Activated T-helper 17 cell treated with anti-CD3 and anti-CD28 coated beads, Interleukin-2, amount 50 U/mL, for 72 hours (primary cell): ENCODE results near the gene VPS13A. TPM values are rescaled to one million over a fixed set of nuclear protein-coding genes. Genes with fewer than 3 reads are reported as not detected.
A peak's percentile ranks its signal among the peaks of the same experiment; 100 is the strongest.

ENCODE experiments used
- ATAC-seq: fragments of 150-1000 bp; cut with Tn5 transposase; replicated peaks from 2 replicates; pipeline ENCODE4 v1.10.0; 2021; ENCODE audit warnings: mild to moderate bottlenecking, moderate library complexity
- H3K27ac Mint-ChIP-seq: one replicate; pipeline ENCODE4 v1.8.0; 2022; ENCODE audit warnings: mixed read lengths
- H3K27me3 Mint-ChIP-seq: one replicate; pipeline ENCODE4 v1.8.0; 2022; ENCODE audit warnings: mixed read lengths
- H3K36me3 Mint-ChIP-seq: one replicate; pipeline ENCODE4 v1.8.0; 2022; ENCODE audit warnings: low read depth, mild to moderate bottlenecking, mixed read lengths
- H3K4me1 Mint-ChIP-seq: one replicate; pipeline ENCODE4 v1.8.0; 2022; ENCODE audit warnings: mixed read lengths
- H3K4me3 Mint-ChIP-seq: one replicate; pipeline ENCODE4 v1.8.0; 2022; ENCODE audit warnings: mild to moderate bottlenecking, mixed read lengths
- H3K9me3 Mint-ChIP-seq: one replicate; pipeline ENCODE4 v1.8.0; 2022; ENCODE audit warnings: mixed read lengths
- total RNA-seq, 2 donors: library from RNA; stranded (reverse); gene quantifications; one replicate each; pipeline ENCODE4 v1.2.3, GENCODE V29; 2022

Gene VPS13A
- total RNA-seq, 2 donors from 2014 or later = 43.1 to 44.4 TPM

DNA sequence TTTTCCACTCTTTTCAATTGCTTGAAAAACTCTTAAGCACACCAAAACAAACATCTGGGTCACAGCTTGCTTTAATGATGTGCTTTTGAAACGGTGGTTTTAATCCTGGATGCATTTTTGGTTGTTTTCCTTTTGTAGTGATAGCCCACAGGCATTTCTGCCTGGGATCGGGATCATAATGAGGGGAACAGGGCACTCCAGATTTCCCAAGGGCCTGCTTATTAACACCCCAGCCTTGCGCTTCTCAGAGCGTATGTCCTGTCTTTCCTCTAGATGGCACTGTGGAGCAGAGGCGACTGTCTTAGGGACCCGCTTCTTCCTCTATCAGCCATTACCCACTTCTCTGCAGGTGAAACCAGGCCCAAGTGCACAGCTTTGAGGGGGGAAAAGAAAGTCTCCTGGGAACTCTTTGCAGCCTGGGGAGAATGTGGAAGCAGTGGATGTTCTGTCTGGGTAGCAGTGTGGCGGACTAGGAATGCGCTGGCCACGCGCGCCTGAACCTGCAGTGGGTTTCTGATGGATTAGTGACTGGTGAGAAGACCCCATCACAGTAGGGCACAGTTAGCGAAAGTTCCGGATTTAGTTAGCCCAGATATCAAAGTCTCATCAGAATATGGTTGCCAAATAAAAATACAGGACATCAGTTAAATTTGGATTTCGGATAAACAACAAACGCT is 280.7 kb downstream of the VPS13A start:
- Mint-ChIP-seq H3K9me3 (no peaks in the 10 kb centered on the region), H3K4me3 (no peak overlapping the region), H3K27me3 (peaks cover 3% of the 10 kb centered on the region), H3K27ac (peak overlapping the region; percentile 9), H3K4me1 (peaks cover 16% of the 10 kb centered on the region), H3K36me3 (no peaks in the 10 kb centered on the region)
- ATAC-seq = peak; percentile 79

GRCh38 chr9:77460938-77461337 is 283.6 kb downstream of the VPS13A start:
- no peak for ATAC-seq
- H3K27me3 Mint-ChIP-seq = peaks cover 4% of the 10 kb centered on the region
- no peak overlapping the region for H3K4me3 Mint-ChIP-seq
- H3K36me3 Mint-ChIP-seq = no peaks in the 10 kb centered on the region
- peaks cover 11% of the 10 kb centered on the region for H3K4me1 Mint-ChIP-seq
- no peak overlapping the region for H3K27ac Mint-ChIP-seq
- no peaks in the 10 kb centered on the region for H3K9me3 Mint-ChIP-seq

DNA sequence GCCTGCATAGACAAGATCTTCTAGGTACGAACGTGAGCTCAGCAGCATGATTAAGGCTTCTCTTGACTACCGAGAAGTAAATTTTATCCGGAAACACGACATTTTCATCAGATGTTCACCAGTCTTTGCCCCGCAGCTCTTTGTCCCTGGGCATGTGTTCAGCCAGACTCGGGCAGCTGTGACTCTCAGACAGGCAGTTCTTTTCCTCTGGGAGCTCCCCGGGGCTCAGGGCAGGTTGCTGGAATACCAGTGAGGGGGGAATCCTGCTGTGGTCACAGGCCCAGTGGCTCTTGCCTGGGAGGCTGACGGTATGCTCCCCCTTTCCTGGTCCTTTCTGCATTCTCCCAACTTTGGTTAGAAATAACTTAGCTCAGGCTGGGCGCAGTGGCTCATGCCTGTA is 284.7 kb downstream of the VPS13A start:
- Mint-ChIP-seq H3K27ac (no peak overlapping the region), H3K9me3 (no peaks in the 10 kb centered on the region), H3K27me3 (peaks cover 12% of the 10 kb centered on the region), H3K4me1 (peaks cover 7% of the 10 kb centered on the region), H3K4me3 (no peak overlapping the region), H3K36me3 (no peaks in the 10 kb centered on the region)
- no peak for ATAC-seq

GRCh38 chr9:77463151-77463550 is 285.8 kb downstream of the VPS13A start:
- peaks cover 1% of the 10 kb centered on the region for H3K4me1 Mint-ChIP-seq
- H3K27ac Mint-ChIP-seq = no peak overlapping the region
- ATAC-seq = no peak
- H3K4me3 Mint-ChIP-seq = no peak overlapping the region
- H3K9me3 Mint-ChIP-seq = no peaks in the 10 kb centered on the region
- H3K36me3 Mint-ChIP-seq = no peaks in the 10 kb centered on the region
- H3K27me3 Mint-ChIP-seq = peaks cover 12% of the 10 kb centered on the region

DNA sequence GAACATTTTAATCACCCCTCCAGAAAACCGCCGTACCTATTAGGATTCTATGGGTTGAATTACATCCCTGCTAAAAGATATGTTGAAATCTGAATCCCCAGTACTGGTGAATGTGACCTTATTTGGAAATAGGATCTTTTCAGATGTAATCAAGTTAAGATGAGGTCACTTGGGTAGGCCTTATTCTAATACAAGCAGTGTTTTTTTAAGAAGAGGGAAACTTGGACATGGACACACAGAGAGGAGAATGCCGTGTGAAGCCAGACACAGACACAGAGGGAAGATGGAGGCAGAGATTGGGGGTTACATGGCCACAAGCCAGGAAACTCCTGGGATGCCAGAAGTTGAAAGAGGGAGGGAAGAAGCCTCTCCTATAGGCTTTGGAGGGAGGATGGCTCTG is 287.3 kb downstream of the VPS13A start:
- Mint-ChIP-seq H3K9me3 (no peaks in the 10 kb centered on the region), H3K27ac (no peak overlapping the region), H3K36me3 (no peaks in the 10 kb centered on the region), H3K4me3 (no peak overlapping the region), H3K4me1 (no peaks in the 10 kb centered on the region), H3K27me3 (peaks cover 12% of the 10 kb centered on the region)
- no peak for ATAC-seq

DNA sequence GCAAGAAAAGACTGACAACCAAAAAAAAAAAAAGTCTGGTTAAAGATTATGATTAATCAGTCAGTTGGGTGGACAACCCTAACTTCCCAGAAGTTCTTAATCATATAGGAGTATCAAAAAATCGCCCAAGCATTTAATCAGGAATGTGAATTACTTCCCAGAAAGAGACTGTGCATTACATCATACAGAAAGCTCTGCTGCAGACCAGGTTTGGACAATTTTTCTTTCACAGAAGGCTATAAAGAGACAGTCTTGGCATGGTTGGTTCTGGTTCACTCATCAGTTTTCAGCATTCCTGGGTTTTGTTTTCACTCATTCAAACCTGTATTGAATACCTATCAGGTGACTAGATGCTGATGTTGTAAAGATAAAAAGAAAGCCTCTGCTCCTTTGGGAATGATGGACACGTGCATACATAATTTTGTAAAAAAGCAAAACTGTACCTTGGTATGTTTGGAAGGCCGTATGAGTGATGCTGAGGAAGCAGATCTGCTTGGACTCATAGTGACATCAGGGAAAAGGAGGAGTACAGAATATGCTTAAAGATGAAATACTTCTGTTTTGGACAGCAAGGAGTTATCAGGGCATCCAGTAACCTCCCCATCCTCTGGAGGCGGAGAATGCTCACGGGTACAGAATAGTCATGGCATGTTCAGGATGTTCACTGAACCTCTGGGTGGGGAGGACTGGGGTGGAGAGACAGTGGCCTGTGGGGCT is 292.3 kb downstream of the VPS13A start:
- peaks cover 9% of the 10 kb centered on the region for H3K27me3 Mint-ChIP-seq
- no peaks in the 10 kb centered on the region for H3K4me1 Mint-ChIP-seq
- no peak overlapping the region for H3K27ac Mint-ChIP-seq
- H3K9me3 Mint-ChIP-seq = no peaks in the 10 kb centered on the region
- H3K36me3 Mint-ChIP-seq = no peaks in the 10 kb centered on the region
- no peak overlapping the region for H3K4me3 Mint-ChIP-seq
- ATAC-seq = no peak

Other genes starting within 250 kb of the VPS13A start
- gene FOXB2, start 157.9 kb upstream of the VPS13A start, total RNA-seq = not detected